Body of pancreas (tissue), 4 donors: ENCODE measurements around the gene HEXIM1.
A peak's percentile ranks its signal among the peaks of the same experiment; 100 is the strongest.

ENCODE experiments used
- CTCF ChIP-seq, 7 experiments: fragments of 450-650 bp in 4 of 7; fragments of 200-600 bp in 3 of 7; sonication (generic) in 3 of 7; IDR thresholded peaks; one replicate each; pipeline ENCODE4 v1.5.1; 2016 to 2019; ENCODE audit warnings: antibody characterized with exemption in 7 of 7
- POLR2A ChIP-seq, 3 donors: fragments of 450-650 bp; IDR thresholded peaks; one replicate each; pipeline ENCODE4 v1.6.1; 2016; ENCODE audit warnings: antibody characterized with exemption in 3 of 3, mild to moderate bottlenecking in 2 of 3

DNA sequence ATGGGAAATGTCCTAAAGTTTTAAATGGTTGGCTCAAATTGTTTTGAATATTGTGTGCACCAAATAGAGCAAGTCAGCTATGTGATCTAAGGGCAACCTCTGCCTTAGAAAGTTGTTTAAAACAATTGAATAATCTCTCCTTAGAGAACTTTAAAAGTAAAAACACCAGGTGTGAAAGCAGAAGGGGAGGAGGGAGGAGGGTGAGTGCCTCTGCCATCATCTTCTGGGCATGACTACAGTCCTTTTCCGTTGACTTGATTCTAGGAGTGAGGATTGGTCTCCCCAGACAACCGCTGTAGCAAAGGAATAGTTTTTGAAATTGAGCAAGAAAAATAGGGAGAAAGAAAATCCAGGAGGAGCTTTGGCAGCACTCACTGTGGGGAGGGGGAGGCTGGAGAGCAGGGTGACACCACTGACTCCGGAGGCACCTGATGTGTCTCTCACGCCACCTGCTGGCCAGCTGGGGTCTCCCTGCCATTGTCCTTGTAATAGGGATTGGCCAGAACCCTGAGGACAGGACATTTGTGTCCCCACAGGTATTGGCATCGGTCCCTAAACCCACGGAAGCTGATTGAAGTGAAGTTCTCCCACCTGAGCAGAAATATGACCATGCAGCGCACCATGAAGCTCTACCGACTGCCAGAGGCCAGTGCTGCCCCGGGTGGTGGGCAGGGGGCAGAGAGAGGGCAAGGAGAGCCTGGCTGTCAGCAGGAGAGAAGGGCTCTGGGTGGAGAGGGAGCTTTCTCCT, 49.2 kb upstream of the HEXIM1 start:
- TF ChIP-seq CTCF (IDR thresholded peaks at IDR 0.05): peak; percentile 67 to 87 (median 81)
- TF ChIP-seq POLR2A (IDR thresholded peaks at IDR 0.05): no peak
